PC-3 (cell line): ENCODE measurements around the gene OR6N2. TPM values are rescaled to one million over a fixed set of nuclear protein-coding genes. Genes with fewer than 3 reads are reported as not detected.

Experiments
- ATAC-seq: fragments of 200-7000 bp; cut with Tn5 transposase; 2 replicates; pipeline ENCODE4 v1.9.1; 2020; ENCODE audit warnings: mild to moderate bottlenecking, moderate library complexity
- BruUV-seq: library from RNA; stranded (reverse); fragments of 400-500 nt; replicated peaks from 2 replicates; lab custom pipeline; 2021; lab: Mats Ljungman, UMichigan
- CTCF ChIA-PET: fragments of 300-600 bp; sonication (Branson Sonifier 250); formaldehyde crosslinking; loops from one replicate; lab custom pipeline; 2022; ENCODE audit warnings: antibody characterized with exemption; lab: Charles Lee
- POLR2A ChIA-PET: fragments of 300-600 bp; sonication (Branson Sonifier 250); formaldehyde crosslinking; loops from one replicate; lab custom pipeline; 2022; ENCODE audit warnings: antibody characterized with exemption; ENCODE audit not compliant: unreplicated experiment; lab: Charles Lee
- DNase-seq: peaks from one replicate; pipeline ENCODE4 v3.0.0-alpha.2; 2015
- H2AFZ ChIP-seq: fragments of 300-600 bp; sonication (generic); 2 replicates; pipeline ENCODE4 v1.6.0; 2016; ENCODE audit warnings: antibody characterized with exemption, low read length
- H3F3A ChIP-seq: fragments of 300-600 bp; sonication (generic); one replicate; pipeline ENCODE4 v1.6.0; 2017; ENCODE audit warnings: antibody characterized with exemption, low read length, control low read depth, mild to moderate bottlenecking; ENCODE audit not compliant: unreplicated experiment
- H3K27ac ChIP-seq: fragments of 300-600 bp; sonication (generic); 2 replicates; pipeline ENCODE4 v1.5.1; 2016; ENCODE audit warnings: mild to moderate bottlenecking, low read length
- H3K27me3 ChIP-seq: fragments of 300-600 bp; sonication (generic); 2 replicates; pipeline ENCODE4 v1.6.1; 2016; ENCODE audit warnings: low read length, mixed read lengths
- H3K36me3 ChIP-seq: fragments of 300-600 bp; sonication (generic); 2 replicates; pipeline ENCODE4 v1.6.1; 2016; ENCODE audit warnings: low read depth, mixed run types, low read length, mixed read lengths
- H3K4me1 ChIP-seq: fragments of 300-600 bp; sonication (generic); 2 replicates; pipeline ENCODE4 v1.5.1; 2016; ENCODE audit warnings: low read length; ENCODE audit not compliant: insufficient read depth
- H3K4me2 ChIP-seq: fragments of 300-600 bp; sonication (generic); 2 replicates; pipeline ENCODE4 v1.6.0; 2016; ENCODE audit warnings: low read length
- H3K4me3 ChIP-seq: fragments of 300-600 bp; sonication (generic); 2 replicates; pipeline ENCODE4 v1.5.1; 2016; ENCODE audit warnings: mild to moderate bottlenecking, low read length, mixed read lengths
- H3K79me2 ChIP-seq: fragments of 300-600 bp; sonication (generic); 2 replicates; pipeline ENCODE4 v1.6.1; 2017; ENCODE audit warnings: low read length, mixed read lengths
- H3K9ac ChIP-seq: fragments of 300-600 bp; sonication (generic); 2 replicates; pipeline ENCODE4 v1.6.0; 2016; ENCODE audit warnings: mild to moderate bottlenecking, low read length
- H3K9me2 ChIP-seq: fragments of 300-600 bp; sonication (generic); replicated peaks from 2 replicates; pipeline ENCODE4 v1.6.1; 2016; ENCODE audit warnings: mixed run types, low read length, mixed read lengths
- H3K9me3 ChIP-seq: fragments of 300-600 bp; sonication (generic); 2 replicates; pipeline ENCODE4 v1.6.1; 2016; ENCODE audit warnings: low read length, mixed read lengths
- H4K20me1 ChIP-seq: fragments of 300-600 bp; sonication (generic); 2 replicates; pipeline ENCODE4 v1.6.1; 2016; ENCODE audit warnings: low read length, mixed read lengths
- EZH2 ChIP-seq: fragments of 300-600 bp; sonication (generic); IDR thresholded peaks from one replicate; pipeline ENCODE4 v1.6.1; 2017; ENCODE audit warnings: antibody characterized with exemption, mild to moderate bottlenecking, low read length; ENCODE audit not compliant: unreplicated experiment
- EZH2phosphoT487 ChIP-seq: fragments of 300-600 bp; sonication (generic); IDR thresholded peaks from 2 replicates; pipeline ENCODE4 v1.6.1; 2018; ENCODE audit warnings: mild to moderate bottlenecking, antibody characterized with exemption, low read length, borderline replicate concordance
- intact Hi-C: fragments of 100-400 bp; cut with micrococcal nuclease; formaldehyde crosslinking; loops from 2 replicates; pipeline ENCODE4 v1.9.0; 2023
- total RNA-seq: library from RNA; depleted of rRNA; stranded (reverse); fragments of >200 nt; gene quantifications from 2 replicates; pipeline ENCODE4 v1.2.3, GENCODE V29; 2014
- TF ChIP-seq, protein P1 (sequence below): fragments of 300-600 bp; sonication (generic); conservative IDR thresholded peaks from 2 replicates; pipeline ENCODE4 v1.5.1; 2017; ENCODE audit warnings: antibody characterized with exemption, low read depth, mild to moderate bottlenecking, low read length

Gene OR6N2
- total RNA-seq, 1 experiment from 2014 or later, result not detected

- Histone ChIP-seq H3K27ac (no peak overlapping the region), H4K20me1 (no peaks in the 10 kb centered on the region), H3K4me2 (no peak overlapping the region), H3K9me2 (no peaks in the 10 kb centered on the region), H3K27me3 (no peaks in the 10 kb centered on the region), H3K4me3 (no peak overlapping the region), H3K9me3 (no peaks in the 10 kb centered on the region; the same call in 1 of the 2 replicates), H3F3A (no peaks in the 10 kb centered on the region), H3K36me3 (no peaks in the 10 kb centered on the region), H3K4me1 (no peaks in the 10 kb centered on the region), H3K79me2 (no peaks in the 10 kb centered on the region), H2AFZ (no peak overlapping the region), H3K9ac (no peak overlapping the region)
- ChIA-PET POLR2A (no interaction called here), CTCF (no interaction called here)
- TF ChIP-seq, protein P1, sequence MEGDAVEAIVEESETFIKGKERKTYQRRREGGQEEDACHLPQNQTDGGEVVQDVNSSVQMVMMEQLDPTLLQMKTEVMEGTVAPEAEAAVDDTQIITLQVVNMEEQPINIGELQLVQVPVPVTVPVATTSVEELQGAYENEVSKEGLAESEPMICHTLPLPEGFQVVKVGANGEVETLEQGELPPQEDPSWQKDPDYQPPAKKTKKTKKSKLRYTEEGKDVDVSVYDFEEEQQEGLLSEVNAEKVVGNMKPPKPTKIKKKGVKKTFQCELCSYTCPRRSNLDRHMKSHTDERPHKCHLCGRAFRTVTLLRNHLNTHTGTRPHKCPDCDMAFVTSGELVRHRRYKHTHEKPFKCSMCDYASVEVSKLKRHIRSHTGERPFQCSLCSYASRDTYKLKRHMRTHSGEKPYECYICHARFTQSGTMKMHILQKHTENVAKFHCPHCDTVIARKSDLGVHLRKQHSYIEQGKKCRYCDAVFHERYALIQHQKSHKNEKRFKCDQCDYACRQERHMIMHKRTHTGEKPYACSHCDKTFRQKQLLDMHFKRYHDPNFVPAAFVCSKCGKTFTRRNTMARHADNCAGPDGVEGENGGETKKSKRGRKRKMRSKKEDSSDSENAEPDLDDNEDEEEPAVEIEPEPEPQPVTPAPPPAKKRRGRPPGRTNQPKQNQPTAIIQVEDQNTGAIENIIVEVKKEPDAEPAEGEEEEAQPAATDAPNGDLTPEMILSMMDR, result no peak
- TF ChIP-seq EZH2phosphoT487, result no peak
- TF ChIP-seq EZH2, result no peak
- intact Hi-C loops, result no loop called here
- BruUV-seq, result no TSS peak
- DNase-seq (no peak), ATAC-seq (no peak)
Measured at GRCh38 chr1:158819461-158820443, 38.7 kb upstream of the OR6N2 start.

GRCh38 chr1:158818975-158819431 lies 38.0 kb upstream of the OR6N2 start:
- POLR2A ChIA-PET, result no interaction called here
- no TSS peak for BruUV-seq
- H3K9me2 ChIP-seq, result no peaks in the 10 kb centered on the region

More at GRCh38 chr1:158818975-158819431, 38.0 kb upstream of the OR6N2 start:
- Histone ChIP-seq H3K4me2 (no peak overlapping the region), H3K79me2 (no peaks in the 10 kb centered on the region), H3F3A (no peaks in the 10 kb centered on the region), H3K27me3 (no peaks in the 10 kb centered on the region), H3K4me3 (no peak overlapping the region), H3K9me3 (no peaks in the 10 kb centered on the region; the same call in 1 of the 2 replicates), H3K27ac (no peak overlapping the region), H3K4me1 (no peaks in the 10 kb centered on the region), H4K20me1 (no peaks in the 10 kb centered on the region), H3K36me3 (no peaks in the 10 kb centered on the region), H2AFZ (no peak overlapping the region), H3K9ac (no peak overlapping the region)
- TF ChIP-seq, protein P1, result no peak
- no peak for TF ChIP-seq EZH2phosphoT487
- intact Hi-C loops, result no loop called here
- CTCF ChIA-PET, result no interaction called here
- no peak for DNase-seq
- no peak for ATAC-seq
